Measurements from ENCODE around the gene OPHN1.

GRCh38 chrX:68090266-68090665, 343.0 kb downstream of the OPHN1 start:
- TF ChIP-seq CTCF (IDR thresholded peaks at IDR 0.05) (no peak), POLR2A (IDR thresholded peaks at IDR 0.05) (no peak)

All from gastroesophageal sphincter (tissue), 3 donors.